Colon (tissue), 2 donors: ENCODE results near the gene PITX3.
"Not testable (repeated sequence)": the region's sequence is repeated elsewhere in the genome, so short reads cannot be mapped to it uniquely, and the experiment has no call there.

ENCODE experiments used
- FAIRE-seq: peaks from 2 replicates; lab custom pipeline; 2012; peaks lifted over from hg19 to GRCh38; lab: Jason Lieb, UNC
- donor health status: control.
- donor health status: control.

PITX3 gene

GRCh38 chr10:102225646-102226541 lies 15.4 kb downstream of the PITX3 start, which contains the start of gene ELOVL3:
TSS of gene ELOVL3 (plus strand) at chr10:102226299. CDS start at chr10:102226549, 250 bp downstream.
- FAIRE-seq, result no peak

DNA sequence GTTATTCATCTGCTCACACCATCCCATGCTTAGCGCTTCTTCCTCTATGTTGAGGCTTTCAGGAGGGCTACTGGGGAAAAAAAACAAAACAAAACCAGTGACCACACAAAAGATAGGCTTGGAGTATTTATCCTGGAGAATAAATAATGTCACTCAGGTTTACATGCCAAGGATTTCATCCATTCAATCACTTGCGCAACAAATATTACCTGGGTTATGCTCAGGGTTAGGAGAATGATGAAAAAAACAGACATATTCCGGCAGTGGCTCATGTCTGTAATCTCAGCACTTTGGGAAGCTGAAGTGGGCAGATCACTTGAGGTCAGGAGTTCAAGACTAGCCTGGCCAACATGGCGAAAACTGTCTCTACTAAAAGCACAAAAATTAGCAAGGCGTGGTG lies 18.5 kb downstream of the PITX3 start:
- FAIRE-seq, result no peak

GRCh38 chr10:102220612-102221011 lies 20.7 kb downstream of the PITX3 start:
- FAIRE-seq, result no peak

DNA sequence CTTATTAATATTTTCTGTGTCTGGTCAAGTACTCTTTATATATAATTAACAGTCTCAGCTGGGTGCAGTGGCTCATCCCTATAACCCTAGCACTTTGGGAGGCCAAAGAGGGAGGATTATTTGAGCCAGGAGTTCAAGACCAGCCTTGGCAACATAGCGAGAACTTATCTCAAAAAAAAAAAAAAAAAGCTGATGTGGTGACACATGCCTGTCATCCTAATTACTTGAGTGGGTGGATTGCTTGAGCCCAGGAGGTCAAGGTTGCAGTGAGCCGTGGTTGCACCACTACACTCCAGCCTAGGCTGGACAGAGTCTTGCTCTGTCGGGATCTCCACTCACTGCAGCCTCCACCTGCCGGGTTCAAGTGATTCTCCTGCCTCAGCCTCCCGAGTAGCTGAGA lies 21.9 kb downstream of the PITX3 start:
- FAIRE-seq, result no peak

DNA sequence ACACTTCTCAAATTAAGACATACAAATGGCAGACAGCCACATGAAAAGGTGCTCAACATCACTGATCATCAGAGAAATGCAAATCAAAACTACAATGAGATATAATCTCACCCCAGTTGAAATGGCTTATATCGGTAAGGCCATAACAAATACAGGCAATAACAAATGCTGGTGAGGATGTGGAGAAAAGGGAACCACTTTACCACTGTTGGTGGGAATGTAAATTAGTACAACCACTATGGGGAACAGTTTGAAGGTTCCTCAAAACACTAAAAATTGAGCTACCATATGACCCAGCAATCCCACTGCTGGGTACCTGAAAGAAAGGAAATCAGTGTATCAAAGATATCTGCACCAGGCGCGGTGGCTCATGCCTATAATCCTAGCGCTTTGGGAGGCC lies 27.7 kb downstream of the PITX3 start:
- FAIRE-seq, result not testable (repeated sequence)

DNA sequence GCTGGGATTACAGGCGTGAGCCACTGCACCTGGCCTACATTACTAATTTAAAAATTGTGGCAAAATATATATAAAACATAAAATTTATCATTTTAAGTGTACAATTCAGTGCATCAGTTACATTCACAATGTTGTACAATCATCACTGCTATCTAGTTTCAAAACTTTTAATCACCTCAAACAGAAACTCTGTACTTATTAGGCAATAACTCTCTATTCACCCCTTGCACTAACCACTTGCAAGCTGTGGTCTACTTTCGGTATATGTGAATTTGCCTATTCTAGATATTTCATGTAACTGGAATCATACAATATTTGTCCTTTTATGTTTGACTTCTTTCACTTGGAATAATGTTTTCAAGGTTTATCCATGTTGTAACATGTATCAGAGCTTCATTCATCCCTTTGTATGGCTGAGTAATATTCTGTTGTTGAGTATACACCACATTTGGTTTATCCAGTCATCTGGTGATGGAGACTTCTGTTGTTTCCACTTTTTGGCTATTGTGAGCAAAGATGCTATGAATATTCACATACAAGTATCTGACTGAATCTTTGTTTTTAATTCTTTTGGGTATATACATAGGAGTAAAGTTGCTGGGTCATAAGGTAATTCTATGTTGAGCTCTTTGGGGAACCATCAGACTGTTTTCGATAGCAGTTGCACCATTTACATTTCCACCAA lies 29.6 kb downstream of the PITX3 start:
- no peak for FAIRE-seq

- no peak for FAIRE-seq
Measured at GRCh38 chr10:102208311-102209035, 32.8 kb downstream of the PITX3 start.

DNA sequence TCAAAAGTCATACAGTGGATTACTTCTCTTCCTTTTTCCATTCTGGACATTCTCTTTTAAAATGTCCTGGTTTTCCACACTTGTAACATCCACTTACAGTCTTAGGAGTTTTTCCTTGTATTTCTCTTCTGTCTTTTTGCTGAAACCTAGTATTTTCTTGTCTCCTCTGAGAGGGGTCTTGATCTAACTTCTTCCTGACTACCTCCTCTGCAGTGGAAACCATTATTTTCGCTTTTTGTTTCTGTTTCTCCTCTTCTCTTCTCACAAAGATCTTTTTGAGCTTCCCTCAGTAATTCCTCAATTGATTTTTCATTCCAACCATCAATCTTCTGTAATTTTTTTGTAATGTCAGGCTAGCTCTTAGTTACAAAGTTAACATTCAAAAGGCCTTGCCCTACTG lies 38.9 kb downstream of the PITX3 start:
- FAIRE-seq, result no peak

DNA sequence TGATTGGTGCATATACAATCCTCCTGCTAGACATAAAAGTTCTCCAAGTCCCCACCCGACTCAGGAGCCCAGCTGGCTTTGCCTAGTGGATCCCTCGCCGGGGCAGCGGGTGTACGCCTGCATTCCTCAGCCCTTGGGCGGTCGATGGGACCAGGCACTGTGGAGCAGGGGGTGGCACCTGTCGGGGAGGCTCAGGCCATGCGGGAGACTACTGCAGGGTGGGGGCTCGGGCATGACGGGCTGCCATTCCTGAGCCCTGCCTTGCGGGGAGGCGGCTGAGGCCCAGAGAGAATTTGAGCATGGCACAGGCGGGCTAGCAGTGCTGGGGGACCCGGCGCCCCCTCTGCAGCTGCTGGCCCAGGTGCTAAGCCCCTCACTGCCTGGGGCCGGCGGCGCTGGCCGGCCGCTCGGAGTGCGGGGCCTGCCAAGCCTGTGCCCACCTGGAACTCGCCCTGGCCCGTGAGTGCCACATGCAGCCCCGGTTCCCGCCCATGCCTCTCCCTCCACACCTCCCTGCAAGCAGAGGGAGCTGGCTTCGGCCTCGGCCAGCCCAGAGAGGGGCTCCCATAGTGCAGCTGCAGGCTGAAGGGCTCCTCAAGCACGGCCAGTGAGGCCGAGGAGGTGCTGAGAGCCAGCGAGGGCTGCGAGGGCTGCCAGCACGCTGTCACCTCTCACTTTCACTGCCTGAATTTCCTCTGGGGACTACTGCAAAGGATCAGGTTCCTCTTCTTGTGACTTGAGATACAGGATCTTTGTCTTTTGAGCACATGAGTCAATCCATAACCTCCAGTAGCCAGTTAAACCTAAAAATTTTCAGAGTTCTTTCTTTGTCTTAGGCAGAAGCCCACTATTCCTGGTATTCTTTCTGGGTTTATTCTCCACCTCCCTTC lies 40.3 kb downstream of the PITX3 start:
- FAIRE-seq, result no peak

- FAIRE-seq, result no peak
Measured at GRCh38 chr10:102198027-102198426, 43.3 kb downstream of the PITX3 start.

DNA sequence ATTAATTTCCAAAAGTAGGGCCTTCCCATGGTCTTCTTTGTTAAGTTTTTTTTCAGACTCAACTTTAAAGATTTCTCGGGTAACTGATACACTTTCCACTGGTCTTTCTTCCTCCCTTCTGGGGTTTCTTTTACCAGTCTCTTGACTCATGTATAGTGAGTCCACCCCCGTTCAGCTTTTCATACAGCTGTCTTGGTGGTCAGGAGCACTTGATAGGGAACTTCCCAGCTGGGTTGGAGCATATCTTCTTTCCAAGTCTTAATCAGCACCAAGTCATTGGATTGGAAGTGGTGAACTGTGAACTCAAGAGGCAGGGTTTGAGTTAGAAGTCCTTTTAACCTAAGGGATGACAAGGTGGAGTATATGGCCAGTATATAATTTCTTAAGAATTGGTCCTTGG lies 44.4 kb downstream of the PITX3 start:
- no peak for FAIRE-seq

- no peak for FAIRE-seq
Measured at GRCh38 chr10:102195296-102195870, 45.9 kb downstream of the PITX3 start.

DNA sequence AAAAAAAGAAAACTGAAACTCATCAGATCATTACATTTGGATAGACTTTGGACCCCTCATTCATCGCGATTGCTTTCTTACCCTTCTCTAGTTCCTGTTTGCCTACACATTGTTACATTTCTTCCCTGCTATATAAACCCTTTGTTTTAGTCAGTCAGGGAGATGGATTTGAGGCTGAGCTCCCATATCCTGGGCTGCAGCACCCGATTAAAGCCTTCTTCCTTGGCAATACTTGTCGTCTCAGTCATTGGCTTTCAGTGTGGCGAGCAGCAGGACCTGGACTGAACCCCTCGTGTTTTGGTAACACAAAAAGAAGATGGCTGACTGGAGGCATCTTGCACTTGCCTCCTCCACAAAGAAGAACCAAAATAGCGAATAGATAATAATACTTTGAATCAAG lies 49.4 kb downstream of the PITX3 start:
- no peak for FAIRE-seq

GRCh38 chr10:102188941-102189898 lies 52.1 kb downstream of the PITX3 start:
- FAIRE-seq, result not testable (repeated sequence)

GRCh38 chr10:102188298-102188940 lies 52.9 kb downstream of the PITX3 start:
- no peak for FAIRE-seq

- FAIRE-seq, result no peak
Measured at GRCh38 chr10:102185811-102186527, 55.3 kb downstream of the PITX3 start.

DNA sequence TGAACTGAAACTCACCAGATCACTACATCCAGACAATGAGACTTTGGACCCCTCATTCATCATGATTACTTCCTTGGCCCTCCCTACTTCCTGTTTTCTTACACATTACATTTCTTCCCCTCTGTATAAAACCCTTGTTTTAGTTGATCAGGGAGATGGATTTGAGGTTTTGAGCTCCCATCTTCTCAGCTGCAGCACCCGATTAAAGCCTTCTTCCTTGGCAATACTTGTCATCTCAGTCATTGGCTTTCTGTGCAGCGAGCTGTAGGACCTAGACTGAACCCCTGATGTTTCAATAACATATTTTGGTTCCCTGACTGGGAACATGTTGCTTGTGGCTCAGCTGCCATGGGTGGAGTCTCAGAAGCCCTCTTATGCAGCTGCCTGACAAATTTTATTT lies 56.0 kb downstream of the PITX3 start:
- FAIRE-seq, result no peak

DNA sequence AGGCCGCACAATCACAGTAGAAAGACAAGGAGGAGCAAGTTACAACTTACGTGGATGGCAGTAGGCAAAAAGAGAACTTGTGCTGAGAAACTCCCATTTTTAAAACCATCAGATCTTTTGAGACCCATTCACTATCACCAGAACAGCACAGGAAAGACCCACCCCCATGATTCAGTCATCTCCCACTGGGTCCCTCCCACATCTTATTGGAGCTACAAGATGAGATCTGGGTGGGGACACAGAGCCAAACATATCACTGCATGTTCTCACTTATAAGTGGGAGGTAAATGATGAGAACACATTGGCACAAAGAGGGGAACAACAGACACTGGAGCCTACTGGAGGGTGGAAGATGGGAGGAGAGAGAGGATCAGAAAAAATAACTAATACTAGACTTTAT lies 56.7 kb downstream of the PITX3 start:
- FAIRE-seq, result no peak
